ENCODE measurements around the gene EFNA5.

EFNA5 gene

GRCh38 chr5:107668154-107669095 lies 2.3 kb downstream of the EFNA5 start:
- Histone ChIP-seq H3K36me3 (ENCODE audit: control insufficient read depth, insufficient read depth, low read length) (no peaks in the 10 kb centered on the region), H3K4me3 (replicated peaks; ENCODE audit: low read depth, low read length) (peak overlapping the region; percentile 73), H3K27me3 (replicated peaks; ENCODE audit: control insufficient read depth, insufficient read depth, low read length) (no peaks in the 10 kb centered on the region)
- DNase-seq (ENCODE audit: extremely low read depth, insufficient read length) = no peak
- TF ChIP-seq, protein P1, sequence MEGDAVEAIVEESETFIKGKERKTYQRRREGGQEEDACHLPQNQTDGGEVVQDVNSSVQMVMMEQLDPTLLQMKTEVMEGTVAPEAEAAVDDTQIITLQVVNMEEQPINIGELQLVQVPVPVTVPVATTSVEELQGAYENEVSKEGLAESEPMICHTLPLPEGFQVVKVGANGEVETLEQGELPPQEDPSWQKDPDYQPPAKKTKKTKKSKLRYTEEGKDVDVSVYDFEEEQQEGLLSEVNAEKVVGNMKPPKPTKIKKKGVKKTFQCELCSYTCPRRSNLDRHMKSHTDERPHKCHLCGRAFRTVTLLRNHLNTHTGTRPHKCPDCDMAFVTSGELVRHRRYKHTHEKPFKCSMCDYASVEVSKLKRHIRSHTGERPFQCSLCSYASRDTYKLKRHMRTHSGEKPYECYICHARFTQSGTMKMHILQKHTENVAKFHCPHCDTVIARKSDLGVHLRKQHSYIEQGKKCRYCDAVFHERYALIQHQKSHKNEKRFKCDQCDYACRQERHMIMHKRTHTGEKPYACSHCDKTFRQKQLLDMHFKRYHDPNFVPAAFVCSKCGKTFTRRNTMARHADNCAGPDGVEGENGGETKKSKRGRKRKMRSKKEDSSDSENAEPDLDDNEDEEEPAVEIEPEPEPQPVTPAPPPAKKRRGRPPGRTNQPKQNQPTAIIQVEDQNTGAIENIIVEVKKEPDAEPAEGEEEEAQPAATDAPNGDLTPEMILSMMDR (IDR thresholded peaks at IDR 0.05; ENCODE audit: insufficient read depth, low read length, poor library complexity, severe bottlenecking) = no peak

DNA sequence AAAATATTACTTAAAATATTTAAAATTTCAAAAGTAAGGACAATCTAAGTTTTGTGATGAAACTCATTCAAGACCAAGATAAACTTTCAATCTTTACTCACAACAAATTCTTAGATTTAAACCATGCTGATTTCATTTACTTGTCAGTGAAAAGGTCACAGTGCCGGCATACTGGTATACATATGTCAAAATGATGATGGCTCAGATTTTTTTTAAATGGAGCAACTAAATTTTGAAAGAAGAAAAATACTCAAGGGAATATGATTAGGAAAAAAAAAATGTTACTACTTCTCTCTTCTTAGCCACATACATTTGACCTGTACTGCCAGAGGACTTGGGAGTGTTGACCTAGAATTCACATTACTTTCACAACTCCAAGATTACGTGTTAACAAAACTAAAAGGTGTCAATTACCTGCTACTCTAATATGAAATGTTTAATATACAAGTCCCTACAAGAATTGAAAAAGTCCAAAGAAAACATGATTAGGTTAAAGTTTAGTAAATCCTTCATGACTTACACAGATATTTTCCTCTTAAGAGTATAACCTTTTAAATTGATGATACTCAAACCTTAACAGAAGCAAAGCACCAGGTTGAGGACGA lies 4.6 kb downstream of the EFNA5 start:
- Histone ChIP-seq H3K27me3 (replicated peaks; ENCODE audit: control insufficient read depth, insufficient read depth, low read length) (no peaks in the 10 kb centered on the region), H3K4me3 (replicated peaks; ENCODE audit: low read depth, low read length) (no peak overlapping the region), H3K36me3 (ENCODE audit: control insufficient read depth, insufficient read depth, low read length) (no peaks in the 10 kb centered on the region)
- no peak for DNase-seq (ENCODE audit: extremely low read depth, insufficient read length)
- TF ChIP-seq, protein P1 (IDR thresholded peaks at IDR 0.05; ENCODE audit: insufficient read depth, low read length, poor library complexity, severe bottlenecking) = no peak

- TF ChIP-seq, protein P1 (IDR thresholded peaks at IDR 0.05; ENCODE audit: insufficient read depth, low read length, poor library complexity, severe bottlenecking) = no peak
- no peaks in the 10 kb centered on the region for H3K27me3 ChIP-seq (replicated peaks; ENCODE audit: control insufficient read depth, insufficient read depth, low read length)
- no peak for DNase-seq (ENCODE audit: extremely low read depth, insufficient read length)
- no peaks in the 10 kb centered on the region for H3K36me3 ChIP-seq (ENCODE audit: control insufficient read depth, insufficient read depth, low read length)
- no peak overlapping the region for H3K4me3 ChIP-seq (replicated peaks; ENCODE audit: low read depth, low read length)
Observed at GRCh38 chr5:107665036-107665570, 5.6 kb downstream of the EFNA5 start.

DNA sequence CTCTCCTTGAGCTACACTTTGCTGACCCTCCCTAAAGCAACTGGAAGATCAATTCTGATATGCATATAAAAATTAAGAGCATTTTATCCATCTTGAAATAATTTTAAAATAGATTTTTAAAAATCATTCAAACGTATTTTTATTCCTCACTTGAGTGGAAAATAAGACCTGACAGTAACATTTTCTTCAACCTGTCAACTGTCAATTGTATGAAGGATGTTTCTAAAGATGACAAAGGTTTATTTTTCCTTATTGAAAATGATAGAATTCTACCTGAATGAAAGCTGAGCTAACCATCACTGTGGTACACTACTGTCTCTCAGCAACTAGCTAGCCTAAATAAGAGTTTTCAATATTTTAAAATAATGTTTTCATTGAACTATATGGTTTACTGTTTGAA lies 7.0 kb downstream of the EFNA5 start:
- DNase-seq (ENCODE audit: extremely low read depth, insufficient read length) = no peak
- Histone ChIP-seq H3K36me3 (ENCODE audit: control insufficient read depth, insufficient read depth, low read length) (no peaks in the 10 kb centered on the region), H3K4me3 (replicated peaks; ENCODE audit: low read depth, low read length) (no peak overlapping the region), H3K27me3 (replicated peaks; ENCODE audit: control insufficient read depth, insufficient read depth, low read length) (no peaks in the 10 kb centered on the region)
- TF ChIP-seq, protein P1 (IDR thresholded peaks at IDR 0.05; ENCODE audit: insufficient read depth, low read length, poor library complexity, severe bottlenecking) = no peak

- H3K4me3 ChIP-seq (replicated peaks; ENCODE audit: low read depth, low read length) = no peak overlapping the region
- no peak for DNase-seq (ENCODE audit: extremely low read depth, insufficient read length)
- H3K36me3 ChIP-seq (ENCODE audit: control insufficient read depth, insufficient read depth, low read length) = no peaks in the 10 kb centered on the region
- no peaks in the 10 kb centered on the region for H3K27me3 ChIP-seq (replicated peaks; ENCODE audit: control insufficient read depth, insufficient read depth, low read length)
- TF ChIP-seq, protein P1 (IDR thresholded peaks at IDR 0.05; ENCODE audit: insufficient read depth, low read length, poor library complexity, severe bottlenecking) = no peak
Observed at GRCh38 chr5:107661650-107662044, 9.1 kb downstream of the EFNA5 start.

Measured in GM06990 (cell line).